Right renal cortex interstitium (tissue), 3 donors: Measurements from ENCODE around the gene SART3. TPM values are rescaled to one million over a fixed set of nuclear protein-coding genes. Genes with fewer than 3 reads are reported as not detected.
"Not testable (repeated sequence)": the region's sequence is repeated elsewhere in the genome, so short reads cannot be mapped to it uniquely, and the experiment has no call there.

ENCODE experiments used
- DNase-seq, 3 donors: peaks; one replicate each; pipeline ENCODE4 v3.0.0-alpha.2; 2013; ENCODE audit warnings: low read depth in 3 of 3, low spot score in 2 of 3
- polyA plus RNA-seq, 3 donors: library from polyadenylated mRNA; unstranded; fragments of 120-200 nt; gene quantifications; one replicate each; pipeline ENCODE4 v1.2.1, GENCODE V29; 2013; ENCODE audit not compliant: insufficient read length in 3 of 3

The SART3 gene
- polyA plus RNA-seq, 3 donors: 52.9 to 55.7 (median 54.9) TPM

DNA sequence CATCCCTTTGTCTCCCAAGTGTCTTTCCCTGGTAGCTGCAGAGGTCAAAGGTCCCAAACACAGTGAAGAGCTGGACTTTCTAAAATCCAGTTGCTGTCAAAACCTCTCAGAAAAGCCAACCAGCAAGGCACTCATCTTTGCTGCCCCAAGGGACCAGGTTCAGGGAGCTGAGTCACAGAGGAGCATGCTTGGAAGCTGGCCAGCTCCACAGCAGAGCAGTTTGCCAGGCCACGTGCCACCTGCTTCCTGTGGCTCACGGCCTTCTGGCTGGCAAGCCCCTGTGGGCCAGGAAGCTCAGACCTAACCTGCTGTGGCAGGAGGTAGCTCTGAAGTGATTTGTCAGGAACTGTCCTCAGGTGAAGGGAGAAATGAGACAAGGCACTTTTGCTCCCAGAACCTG is 5.0 kb upstream of the SART3 start:
- no peak for DNase-seq

- DNase-seq: no peak
Measured at GRCh38 chr12:108565146-108565545, 4.2 kb upstream of the SART3 start.

DNA sequence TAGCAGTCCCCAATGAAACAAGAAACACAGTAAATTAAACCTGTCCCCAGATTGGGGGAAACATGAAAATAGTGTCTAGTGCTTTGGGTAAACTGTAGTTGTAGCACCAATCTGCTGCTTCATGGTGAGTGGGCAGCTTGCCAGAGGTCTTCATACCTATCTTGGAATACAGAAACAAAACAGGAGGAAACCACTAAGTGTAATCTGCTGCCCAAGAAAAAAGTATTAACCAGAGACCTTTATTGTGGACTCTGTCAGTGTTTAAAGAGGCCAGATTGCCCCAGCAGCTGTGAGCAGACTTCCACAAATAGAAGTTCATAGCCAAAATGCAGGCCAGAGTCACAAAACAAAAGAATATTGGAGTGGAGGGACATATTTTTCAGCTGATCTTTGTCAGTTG is 3.8 kb upstream of the SART3 start:
- no peak for DNase-seq

DNA sequence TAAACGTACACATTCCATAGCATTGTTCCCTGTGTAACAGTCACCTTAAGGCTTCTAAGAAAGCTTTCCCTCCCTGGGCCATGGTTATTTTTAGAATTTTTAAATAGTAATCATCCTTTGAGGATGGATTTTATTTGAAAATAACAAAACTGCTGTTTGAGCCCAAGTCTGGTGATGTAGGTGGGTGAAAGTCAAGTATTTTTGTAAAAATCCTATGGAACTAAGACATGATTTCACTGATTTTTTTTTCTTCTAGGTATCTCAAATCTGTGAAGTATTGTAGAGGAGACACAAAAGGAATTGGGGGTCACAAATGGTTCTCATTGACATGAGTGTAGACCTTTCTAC is 2.8 kb upstream of the SART3 start:
- no peak for DNase-seq

DNA sequence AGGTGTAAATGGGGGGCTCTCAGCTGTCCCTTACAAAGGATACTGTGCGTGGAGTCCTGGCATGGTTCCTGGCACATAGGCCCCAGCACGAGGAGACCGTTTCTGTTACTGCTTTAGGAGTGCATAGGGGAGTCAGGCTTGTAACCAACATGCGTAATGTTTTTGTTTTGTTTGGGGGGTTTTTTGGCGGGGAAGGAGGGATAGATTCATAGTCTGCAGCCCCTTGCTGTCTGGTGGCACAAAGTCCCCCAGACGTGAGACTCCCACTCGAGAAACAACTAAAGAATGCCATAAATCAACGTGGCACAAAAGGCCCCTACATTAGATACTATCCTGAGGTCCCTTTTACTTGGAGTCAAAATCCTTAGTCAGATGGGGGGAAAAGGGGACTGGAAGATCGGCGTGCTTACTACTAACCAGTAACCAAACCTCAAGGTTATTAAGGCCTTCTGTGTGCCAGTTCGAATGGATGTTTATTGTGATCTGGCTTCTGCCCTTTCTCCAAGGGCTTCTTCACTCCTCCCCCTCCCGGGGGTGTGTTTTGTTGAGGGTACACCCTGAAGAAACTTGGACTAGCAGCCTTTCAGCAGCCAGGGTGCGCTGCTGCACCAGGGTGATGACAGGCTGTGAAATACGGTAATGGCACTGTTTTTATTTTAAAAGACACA is 2.3 kb upstream of the SART3 start:
- DNase-seq: peak; percentile 56 to 74 (median 58)

GRCh38 chr12:108562348-108563135 is 1.6 kb upstream of the SART3 start, which contains the start of gene ISCU:
TSS of gene ISCU (plus strand) at chr12:108562596. CDS start at chr12:108562623, 27 bp downstream.
- DNase-seq: peak; percentile 95 to 97 (median 96)

- DNase-seq: no peak
Measured at GRCh38 chr12:108561852-108562347, 927 bp upstream of the SART3 start.

DNA sequence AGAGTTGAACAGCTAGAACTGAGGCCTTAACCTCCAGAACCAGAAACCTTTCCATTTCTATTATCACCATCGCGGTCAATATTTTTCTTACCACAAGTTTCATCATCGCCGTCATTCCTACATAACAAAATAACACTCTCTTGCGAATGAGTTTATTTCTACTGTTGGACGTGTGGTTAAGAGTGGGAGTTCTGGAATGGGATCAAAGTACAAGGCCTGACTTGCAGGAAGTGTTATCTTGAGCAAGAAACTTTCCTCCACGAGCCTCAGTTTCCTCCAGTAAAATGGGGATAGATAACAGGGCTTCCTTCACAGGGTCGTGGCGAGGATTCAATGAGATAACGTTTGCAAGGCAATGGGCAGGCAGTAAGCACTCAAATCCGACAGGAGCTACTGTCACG is 652 bp downstream of the SART3 start:
- no peak for DNase-seq

DNA sequence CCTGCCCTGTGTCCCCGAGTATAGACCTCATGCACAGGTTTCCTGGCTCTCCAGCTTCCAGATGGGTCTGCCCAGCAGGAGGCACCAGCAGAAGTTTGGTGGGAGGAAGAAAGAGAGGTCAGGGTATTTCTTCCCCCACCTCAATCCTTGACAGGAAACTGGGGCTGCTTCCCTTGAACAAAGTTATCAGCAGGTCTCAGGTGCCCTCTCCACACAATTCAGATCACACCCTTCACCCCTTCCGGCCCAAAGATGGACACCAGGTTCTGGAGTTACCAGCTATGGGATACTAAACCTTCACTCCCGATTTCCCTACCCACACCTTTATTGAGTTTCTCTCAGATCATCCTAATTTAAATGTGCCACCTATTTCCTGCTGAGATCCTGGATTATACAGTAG is 1.2 kb downstream of the SART3 start:
- DNase-seq: no peak

DNA sequence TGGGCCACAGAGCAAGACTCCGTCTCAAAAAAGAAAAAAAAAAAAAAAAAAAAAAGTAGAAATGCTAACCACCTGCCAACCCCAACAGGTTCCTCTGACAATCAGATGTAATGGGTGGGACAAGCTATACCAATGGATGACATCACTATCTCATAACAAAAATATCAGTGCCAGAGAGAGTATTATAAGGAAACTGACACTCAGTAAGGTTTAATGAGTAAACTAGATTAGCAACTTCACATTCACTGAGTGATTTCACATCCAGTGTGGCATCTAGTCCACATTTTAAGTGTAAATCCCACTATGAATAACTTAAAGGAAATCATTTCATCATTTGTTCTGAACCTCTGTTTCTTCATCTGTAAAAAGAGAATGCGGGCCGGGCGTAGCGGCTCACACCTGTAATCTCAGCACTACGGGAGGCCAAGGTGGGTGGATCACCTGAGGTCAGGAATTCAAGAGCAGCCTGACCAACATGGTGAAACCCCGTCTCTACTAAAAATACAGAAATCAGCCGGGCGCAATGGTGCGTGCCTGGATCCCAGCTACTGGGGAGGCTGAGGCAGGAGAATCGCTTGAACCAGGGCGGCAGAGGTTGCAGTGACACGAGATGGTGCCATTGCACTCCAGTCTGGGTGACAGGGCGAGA is 1.8 kb downstream of the SART3 start:
- DNase-seq: no peak

DNA sequence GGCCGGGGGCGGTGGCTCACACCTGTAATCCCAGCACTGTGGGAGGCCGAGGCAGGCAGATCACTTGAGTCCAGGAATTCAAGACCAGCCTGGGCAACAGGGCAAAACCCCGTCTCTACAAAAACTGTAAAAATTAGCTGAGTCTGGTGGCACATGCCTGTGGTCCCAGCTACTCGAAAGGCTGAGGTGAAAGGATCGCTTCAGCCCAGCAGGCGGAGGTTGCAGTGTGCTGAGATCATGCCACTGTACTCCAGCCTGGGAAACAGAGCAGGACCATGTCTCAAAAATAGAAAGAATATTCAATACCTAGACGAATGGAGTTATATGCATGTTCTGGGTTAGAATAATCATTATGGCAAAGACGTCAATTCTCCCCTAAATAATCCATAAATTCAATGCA is 5.6 kb downstream of the SART3 start:
- DNase-seq: not testable (repeated sequence)

DNA sequence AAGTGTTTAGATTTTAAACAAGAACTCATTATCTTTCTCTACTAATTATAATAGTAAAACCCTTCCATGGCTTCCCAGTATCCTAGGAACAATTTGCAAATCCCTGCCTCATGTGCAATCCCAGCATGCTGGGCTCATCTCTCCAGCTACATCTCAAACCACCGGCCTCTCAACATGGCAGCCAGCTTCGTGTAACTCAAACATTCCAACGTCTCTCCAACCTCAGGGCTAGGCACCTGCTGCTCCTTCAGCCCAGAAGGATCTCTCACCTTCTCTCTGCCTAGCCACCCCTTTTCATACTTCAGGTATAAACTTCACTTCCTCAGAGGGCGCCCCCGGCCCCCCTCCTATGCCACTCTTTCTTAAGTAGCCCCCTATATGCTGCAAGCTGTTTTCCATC is 7.2 kb downstream of the SART3 start:
- DNase-seq: no peak

DNA sequence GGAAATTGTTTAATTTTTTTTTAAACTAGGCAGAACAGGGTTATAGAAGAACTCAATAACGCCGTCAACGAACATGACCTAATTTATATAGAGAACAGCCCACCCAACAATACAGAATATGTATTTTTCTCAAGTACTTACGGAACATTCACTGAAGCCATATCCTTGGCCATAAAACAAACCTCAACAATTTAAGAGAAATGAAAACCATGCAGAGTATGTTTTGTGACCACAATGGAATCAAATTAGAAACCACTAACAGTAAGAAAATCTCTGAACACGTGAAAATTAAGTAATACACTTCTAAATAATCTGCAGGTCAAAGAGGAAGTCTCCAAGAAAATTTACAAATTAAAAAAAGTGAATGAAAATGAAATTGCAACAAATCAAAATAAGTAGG is 9.4 kb downstream of the SART3 start:
- DNase-seq: no peak

GRCh38 chr12:108548954-108549521 is 11.9 kb downstream of the SART3 start:
- DNase-seq: no peak

- no peak for DNase-seq
Measured at GRCh38 chr12:108547686-108548085, 13.3 kb downstream of the SART3 start.

- DNase-seq: no peak
Measured at GRCh38 chr12:108543652-108544051, 17.3 kb downstream of the SART3 start.

GRCh38 chr12:108542320-108542719 is 18.7 kb downstream of the SART3 start:
- no peak for DNase-seq

DNA sequence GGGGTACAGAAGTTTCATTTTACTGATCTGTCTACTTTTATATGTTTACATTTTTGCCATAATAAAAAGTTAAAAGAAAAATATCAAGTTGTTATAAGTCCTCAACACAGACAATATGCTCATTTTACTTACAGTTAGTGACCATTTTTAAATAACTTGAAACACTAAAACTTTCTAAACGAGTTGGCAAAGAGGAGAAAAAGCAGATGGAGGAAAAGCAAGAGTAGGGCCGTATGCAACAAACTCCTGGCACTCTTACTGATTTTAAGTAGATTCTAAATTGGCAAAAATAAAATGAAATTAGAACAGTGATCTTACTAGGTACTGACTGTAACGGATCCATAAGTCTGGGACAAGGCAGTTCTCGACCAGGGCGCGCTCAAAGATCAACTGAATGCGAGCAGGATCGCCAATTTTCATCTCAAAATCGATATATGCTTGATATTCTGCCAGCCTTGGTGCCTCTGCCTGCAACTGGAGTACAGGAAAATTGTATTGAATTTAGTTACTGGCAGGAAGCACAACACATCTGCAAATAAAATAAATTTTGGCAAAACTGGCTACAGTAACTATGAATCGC is 22.3 kb downstream of the SART3 start:
- no peak for DNase-seq

DNA sequence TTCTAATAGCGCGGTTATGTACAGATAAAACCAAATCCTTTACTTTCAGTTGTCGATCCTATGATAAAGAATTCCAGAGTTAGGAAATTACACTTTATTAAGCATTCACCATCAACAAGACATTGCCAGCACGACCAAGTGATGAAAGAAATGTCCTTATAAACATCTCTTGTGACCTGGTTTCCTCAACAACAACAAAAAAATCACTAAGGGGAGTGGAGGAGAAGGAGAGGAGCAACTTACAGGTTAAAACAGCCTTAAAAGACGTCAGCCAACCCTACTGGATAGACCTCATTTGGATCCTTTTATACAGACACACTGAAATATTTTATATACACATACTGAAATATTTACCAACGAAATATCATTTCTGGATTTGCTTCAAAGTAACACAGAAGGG is 22.8 kb downstream of the SART3 start:
- no peak for DNase-seq

- peak in 1 of 3 donors; percentile 2 for DNase-seq
Measured at GRCh38 chr12:108531929-108532848, 28.8 kb downstream of the SART3 start.
